ENCODE results near the gene SLC38A3. TPM values are rescaled to one million over a fixed set of nuclear protein-coding genes. Genes with fewer than 3 reads are reported as not detected.

Gene SLC38A3
- total and polyA plus RNA-seq, 2 of the 8 experiments (the other 6 are each of a cell fraction or from before 2014, with no cell fraction given), result 1.2 to 3.7 TPM

DNA sequence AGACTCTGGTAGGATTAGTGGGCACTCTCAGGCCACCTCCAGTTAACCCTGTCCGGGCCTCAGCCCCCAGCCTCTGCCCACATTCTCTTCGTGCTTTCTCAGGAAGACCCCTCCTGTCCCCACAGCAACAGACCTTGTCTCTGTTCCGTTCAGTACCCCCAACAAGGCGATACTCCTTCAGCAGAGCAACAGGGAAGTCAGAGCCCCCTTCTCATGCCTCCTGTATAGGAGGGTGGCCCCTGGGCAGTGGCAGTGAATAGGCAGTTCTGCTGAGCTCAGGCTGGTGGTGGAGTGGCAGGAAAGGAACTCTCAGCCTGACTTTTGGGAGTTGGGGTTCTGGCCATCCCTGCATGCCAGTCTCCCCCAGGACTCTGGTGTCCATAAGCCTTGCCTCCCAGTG is 64.4 kb downstream of the SLC38A3 start (continued):
- TF ChIP-seq CEBPB (IDR thresholded peaks at IDR 0.05; ENCODE audit: low read depth, low read length), result no peak

Data from H1 (cell line).